Loucy (cell line): Measurements from ENCODE around the gene ZNF674.
"Not testable (repeated sequence)": the region's sequence is repeated elsewhere in the genome, so short reads cannot be mapped to it uniquely, and the experiment has no call there.

Source experiments
- H2AFZ ChIP-seq: fragments of 200-600 bp; sonication (generic); 2 replicates; pipeline ENCODE4 v1.6.0; 2016; ENCODE audit warnings: antibody characterized with exemption, mild to moderate bottlenecking, low read length, moderate library complexity
- H3F3A ChIP-seq: fragments of 200-600 bp; 2 replicates; pipeline ENCODE4 v1.6.0; 2016; ENCODE audit warnings: antibody characterized with exemption, low read depth, mild to moderate bottlenecking
- H3K27me3 ChIP-seq: fragments of 200-600 bp; sonication (generic); 2 replicates; pipeline ENCODE4 v1.6.1; 2014; ENCODE audit warnings: low read length, mild to moderate bottlenecking; ENCODE audit not compliant: insufficient read depth, poor library complexity, severe bottlenecking
- H3K36me3 ChIP-seq: fragments of 200-600 bp; sonication (generic); 2 replicates; pipeline ENCODE4 v1.6.1; 2016; ENCODE audit warnings: low read length; ENCODE audit not compliant: insufficient read depth
- H3K4me1 ChIP-seq: fragments of 200-600 bp; sonication (generic); 2 replicates; pipeline ENCODE4 v1.5.1; 2014; ENCODE audit warnings: low read length, mild to moderate bottlenecking; ENCODE audit not compliant: insufficient read depth, poor library complexity, severe bottlenecking
- H3K4me2 ChIP-seq: fragments of 200-600 bp; sonication (generic); 2 replicates; pipeline ENCODE4 v1.6.0; 2014; ENCODE audit warnings: antibody characterized with exemption, low read length, low read depth, mild to moderate bottlenecking; ENCODE audit not compliant: poor library complexity, severe bottlenecking
- H3K4me3 ChIP-seq: fragments of 200-600 bp; sonication (generic); 2 replicates; pipeline ENCODE4 v1.5.1; 2014; ENCODE audit warnings: low read length, mild to moderate bottlenecking, mixed read lengths; ENCODE audit not compliant: poor library complexity, severe bottlenecking
- H3K79me2 ChIP-seq: fragments of 200-600 bp; sonication (generic); 2 replicates; pipeline ENCODE4 v1.6.1; 2014; ENCODE audit warnings: low read length; ENCODE audit not compliant: insufficient read depth
- H3K9ac ChIP-seq: fragments of 200-600 bp; sonication (generic); 2 replicates; pipeline ENCODE4 v1.6.0; 2014; ENCODE audit warnings: mild to moderate bottlenecking, low read depth, low read length, moderate library complexity; ENCODE audit not compliant: poor library complexity, severe bottlenecking
- H3K9me2 ChIP-seq: fragments of 200-600 bp; sonication (generic); replicated peaks from 2 replicates; pipeline ENCODE4 v1.6.1; 2016; ENCODE audit warnings: low read depth, low read length, mixed read lengths
- H3K9me3 ChIP-seq: fragments of 200-600 bp; sonication (generic); 2 replicates; pipeline ENCODE4 v1.6.1; 2014; ENCODE audit warnings: mild to moderate bottlenecking, antibody characterized with exemption, low read length, low read depth; ENCODE audit not compliant: insufficient read depth
- H4K20me1 ChIP-seq: fragments of 200-600 bp; sonication (generic); 2 replicates; pipeline ENCODE4 v1.6.0; 2014; ENCODE audit warnings: antibody characterized with exemption, low read length, mild to moderate bottlenecking; ENCODE audit not compliant: insufficient read depth, poor library complexity, severe bottlenecking
- EZH2phosphoT487 ChIP-seq: fragments of 200-600 bp; IDR thresholded peaks from 2 replicates; pipeline ENCODE4 v1.6.1; 2018; ENCODE audit warnings: antibody characterized with exemption, mild to moderate bottlenecking, moderate library complexity, borderline replicate concordance
- TF ChIP-seq, protein P1 (sequence below): fragments of 200-600 bp; sonication (generic); conservative IDR thresholded peaks from 2 replicates; pipeline ENCODE4 v1.5.1; 2014; ENCODE audit warnings: mild to moderate bottlenecking, antibody characterized with exemption, low read length

Gene ZNF674

DNA sequence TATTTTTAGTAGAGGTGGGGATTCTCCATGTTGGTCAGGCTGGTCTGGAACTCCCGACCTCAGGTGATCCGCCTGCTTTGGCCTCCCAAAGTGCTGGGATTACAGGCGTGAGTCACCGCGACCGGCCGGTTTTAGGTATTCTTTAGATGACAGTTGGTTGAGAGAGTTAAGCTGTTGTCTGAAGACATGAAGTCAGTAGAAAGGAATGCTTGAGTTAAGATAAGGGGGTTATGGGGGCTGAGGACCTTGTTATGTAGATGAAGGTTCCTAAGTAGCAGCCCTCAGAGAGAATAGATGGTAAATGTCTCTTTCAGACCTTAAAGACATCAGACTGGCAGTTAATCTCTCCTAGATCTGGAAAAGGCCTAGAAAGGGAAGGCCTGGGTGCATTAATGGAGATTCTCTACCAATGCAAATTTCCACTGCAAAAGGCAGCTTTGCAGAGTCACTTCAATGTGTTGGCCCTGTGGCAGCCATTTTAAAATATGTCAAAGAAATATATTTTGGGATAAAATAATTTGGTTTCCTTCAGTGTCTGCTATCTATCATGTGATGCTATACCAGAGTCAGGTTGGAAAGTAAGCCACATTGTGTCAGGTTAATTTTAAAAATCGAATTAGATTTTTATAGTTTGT lies 6.4 kb upstream of the ZNF674 start:
- TF ChIP-seq, protein P1, sequence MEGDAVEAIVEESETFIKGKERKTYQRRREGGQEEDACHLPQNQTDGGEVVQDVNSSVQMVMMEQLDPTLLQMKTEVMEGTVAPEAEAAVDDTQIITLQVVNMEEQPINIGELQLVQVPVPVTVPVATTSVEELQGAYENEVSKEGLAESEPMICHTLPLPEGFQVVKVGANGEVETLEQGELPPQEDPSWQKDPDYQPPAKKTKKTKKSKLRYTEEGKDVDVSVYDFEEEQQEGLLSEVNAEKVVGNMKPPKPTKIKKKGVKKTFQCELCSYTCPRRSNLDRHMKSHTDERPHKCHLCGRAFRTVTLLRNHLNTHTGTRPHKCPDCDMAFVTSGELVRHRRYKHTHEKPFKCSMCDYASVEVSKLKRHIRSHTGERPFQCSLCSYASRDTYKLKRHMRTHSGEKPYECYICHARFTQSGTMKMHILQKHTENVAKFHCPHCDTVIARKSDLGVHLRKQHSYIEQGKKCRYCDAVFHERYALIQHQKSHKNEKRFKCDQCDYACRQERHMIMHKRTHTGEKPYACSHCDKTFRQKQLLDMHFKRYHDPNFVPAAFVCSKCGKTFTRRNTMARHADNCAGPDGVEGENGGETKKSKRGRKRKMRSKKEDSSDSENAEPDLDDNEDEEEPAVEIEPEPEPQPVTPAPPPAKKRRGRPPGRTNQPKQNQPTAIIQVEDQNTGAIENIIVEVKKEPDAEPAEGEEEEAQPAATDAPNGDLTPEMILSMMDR = no peak
- TF ChIP-seq EZH2phosphoT487 = no peak
- Histone ChIP-seq H3K36me3 (no peaks in the 10 kb centered on the region), H4K20me1 (peaks cover 7% of the 10 kb centered on the region), H3K4me1 (peaks cover 7% of the 10 kb centered on the region), H3K9me3 (no peaks in the 10 kb centered on the region), H3K4me3 (no peak overlapping the region), H3K9me2 (no peaks in the 10 kb centered on the region), H3K4me2 (no peak overlapping the region), H3K79me2 (peaks cover 26% of the 10 kb centered on the region), H3F3A (no peaks in the 10 kb centered on the region), H3K27me3 (no peaks in the 10 kb centered on the region), H2AFZ (no peak overlapping the region), H3K9ac (no peak overlapping the region)

DNA sequence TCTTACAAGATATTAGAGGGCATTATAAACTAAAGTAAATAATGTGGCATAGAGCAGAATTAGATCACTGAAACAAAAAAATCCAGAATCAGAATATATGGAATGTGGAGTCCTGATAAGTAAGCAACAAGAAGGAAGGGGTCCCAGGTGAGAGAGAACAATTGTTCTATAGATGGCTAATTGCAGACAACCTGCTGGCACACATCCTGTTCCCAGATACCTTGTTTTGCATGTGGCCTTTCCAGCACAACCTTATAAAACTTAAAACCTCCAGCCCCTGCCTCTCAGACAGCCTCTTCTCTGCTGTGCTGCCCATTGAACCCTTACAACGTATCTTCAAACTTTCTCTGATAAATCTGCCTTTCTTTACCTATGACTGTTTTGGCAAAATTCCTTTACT lies 4.7 kb upstream of the ZNF674 start:
- H3K4me1 ChIP-seq = peaks cover 13% of the 10 kb centered on the region
- H3K9ac ChIP-seq = no peak overlapping the region
- peaks cover 14% of the 10 kb centered on the region for H4K20me1 ChIP-seq
- H3K9me2 ChIP-seq = no peaks in the 10 kb centered on the region
- peaks cover 40% of the 10 kb centered on the region for H3K79me2 ChIP-seq
- H3F3A ChIP-seq = no peaks in the 10 kb centered on the region
- no peaks in the 10 kb centered on the region for H3K27me3 ChIP-seq
- no peak overlapping the region for H3K4me3 ChIP-seq
- no peaks in the 10 kb centered on the region for H3K36me3 ChIP-seq
- no peak overlapping the region for H2AFZ ChIP-seq
- no peak for TF ChIP-seq EZH2phosphoT487
- TF ChIP-seq, protein P1 = no peak
- H3K4me2 ChIP-seq = no peak overlapping the region
- no peaks in the 10 kb centered on the region for H3K9me3 ChIP-seq

DNA sequence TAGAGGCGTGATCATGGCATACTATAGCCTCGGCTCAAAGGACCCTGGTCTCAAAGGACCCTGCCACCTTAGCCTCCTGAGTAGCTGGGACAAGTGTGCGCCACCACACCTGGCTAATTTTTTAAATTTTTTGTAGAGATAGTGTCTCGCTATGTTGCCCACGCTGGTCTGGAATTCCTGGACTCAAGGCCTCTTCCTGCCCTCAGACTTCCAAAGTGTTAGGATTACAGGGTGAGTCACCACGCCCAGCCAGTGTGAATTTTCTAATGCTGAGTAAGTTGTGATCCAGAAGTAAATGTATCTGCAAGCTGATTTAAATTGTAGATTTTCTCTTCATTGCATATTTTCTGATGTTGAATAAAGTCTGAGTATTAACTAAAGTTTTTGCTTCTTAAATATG lies 2.6 kb upstream of the ZNF674 start:
- Histone ChIP-seq H3K4me3 (peak overlapping the region; percentile 44), H3K27me3 (no peaks in the 10 kb centered on the region), H4K20me1 (peaks cover 14% of the 10 kb centered on the region), H3K9me2 (no peaks in the 10 kb centered on the region), H3K79me2 (peaks cover 50% of the 10 kb centered on the region), H3K4me1 (peaks cover 20% of the 10 kb centered on the region), H3K9me3 (no peaks in the 10 kb centered on the region), H3K4me2 (peak overlapping the region; percentile 59), H3F3A (no peaks in the 10 kb centered on the region), H2AFZ (no peak overlapping the region), H3K36me3 (no peaks in the 10 kb centered on the region), H3K9ac (no peak overlapping the region)
- TF ChIP-seq EZH2phosphoT487 = no peak
- TF ChIP-seq, protein P1 = no peak

DNA sequence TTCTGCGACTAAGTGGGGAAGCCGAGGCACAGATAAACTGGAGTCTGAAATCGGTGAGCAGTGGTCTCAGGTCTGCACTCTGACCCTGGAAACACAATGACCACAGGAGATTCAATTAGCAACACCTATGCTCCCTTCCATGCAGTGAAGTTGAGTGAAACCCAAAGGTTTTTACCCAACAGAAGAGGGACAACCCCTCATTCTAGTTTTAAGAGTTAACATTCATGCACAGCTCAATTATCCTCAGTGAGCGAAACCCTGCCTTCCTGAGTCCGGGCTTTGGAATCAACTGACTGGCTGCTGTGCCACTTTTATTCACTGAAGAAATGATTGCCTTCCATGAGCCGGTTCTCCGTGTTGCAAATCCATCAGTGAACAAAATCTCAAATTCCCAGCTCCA lies 694 bp downstream of the ZNF674 start:
- H4K20me1 ChIP-seq = peaks cover 14% of the 10 kb centered on the region
- peak overlapping the region; percentile 62; the same call in 1 of the 2 replicates for H2AFZ ChIP-seq
- peaks cover 20% of the 10 kb centered on the region for H3K4me1 ChIP-seq
- H3K4me3 ChIP-seq = peak overlapping the region; percentile 90
- not testable (repeated sequence) for H3K9me3 ChIP-seq, H3K27me3 ChIP-seq, H3K9me2 ChIP-seq, H3F3A ChIP-seq, H3K36me3 ChIP-seq
- H3K9ac ChIP-seq = peak overlapping the region; percentile 94
- H3K4me2 ChIP-seq = peak overlapping the region; percentile 78
- H3K79me2 ChIP-seq = peaks cover 50% of the 10 kb centered on the region
